SK-N-SH (cell line): Measurements from ENCODE around the gene SDC3. TPM values are rescaled to one million over a fixed set of nuclear protein-coding genes. Genes with fewer than 3 reads are reported as not detected.
A peak's percentile ranks its signal among the peaks of the same experiment; 100 is the strongest.

Experiments
- CTCF ChIA-PET: fragments of 300-600, 350-600 bp; formaldehyde crosslinking; extraction: SDS; loops from one replicate; lab custom pipeline; 2021; lab: Yijun Ruan, JAX
- POLR2A ChIA-PET: fragments of 350-600 bp; sonication (Branson Sonifier 250); formaldehyde crosslinking; extraction: SDS; loops from one replicate; lab custom pipeline; 2020; ENCODE audit warnings: antibody characterized with exemption, inconsistent platforms; lab: Yijun Ruan, JAX
- DNase-seq: peaks from one replicate; pipeline ENCODE4 v3.0.0; 2012
- H2AFZ ChIP-seq: fragments of 200-600 bp; sonication (generic); 2 replicates; pipeline ENCODE4 v1.8.1; 2016; ENCODE audit warnings: antibody characterized with exemption, mild to moderate bottlenecking, low read depth
- H3F3A ChIP-seq: fragments of 200-600 bp; sonication (generic); replicated peaks from 2 replicates; pipeline ENCODE3; 2016; ENCODE audit warnings: antibody characterized with exemption, mild to moderate bottlenecking; ENCODE audit not compliant: insufficient read depth
- H3K27ac ChIP-seq, 2 experiments: fragments of 200-500 bp in 1 of 2; fragments of 200-600 bp in 1 of 2; sonication (Bioruptor generic) in 1 of 2; sonication (generic), shearing (Covaris generic) in 1 of 2; 2 replicates each; pipeline versions ENCODE4 v1.5.1 to v1.6.1; 2014 to 2016; ENCODE audit warnings: low read depth in 2 of 2, inconsistent platforms in 1 of 2, low read length in 1 of 2, mild to moderate bottlenecking in 1 of 2, mixed read lengths in 1 of 2
- H3K27me3 ChIP-seq: fragments of 200-600 bp; sonication (generic), shearing (Covaris generic); 2 replicates; pipeline ENCODE4 v1.6.1; 2016; ENCODE audit warnings: mixed run types; ENCODE audit not compliant: insufficient read depth
- H3K36me3 ChIP-seq, 2 experiments: fragments of 200-500 bp in 1 of 2; fragments of 200-600 bp in 1 of 2; sonication (Bioruptor generic) in 1 of 2; sonication (generic) in 1 of 2; replicated peaks in 1 of 2; 2 replicates each; pipeline versions ENCODE3 to v1.5.1; 2014 to 2016; ENCODE audit warnings: low read length in 1 of 2, mild to moderate bottlenecking in 1 of 2; ENCODE audit not compliant: insufficient read depth in 2 of 2, control insufficient read depth in 1 of 2
- H3K4me1 ChIP-seq, 2 experiments: fragments of 200-500 bp in 1 of 2; fragments of 200-600 bp in 1 of 2; sonication (Bioruptor generic) in 1 of 2; sonication (generic), shearing (Covaris generic) in 1 of 2; 2 replicates each; pipeline versions ENCODE4 v1.5.1 to v1.6.1; 2014 to 2016; ENCODE audit warnings: low read depth in 1 of 2, low read length in 1 of 2, mixed run types in 1 of 2; ENCODE audit not compliant: insufficient read depth in 2 of 2, control insufficient read depth in 1 of 2
- H3K4me2 ChIP-seq: fragments of 200-600 bp; sonication (generic), shearing (Covaris generic); 2 replicates; pipeline ENCODE4 v1.6.1; 2017; ENCODE audit warnings: mixed run types
- H3K4me3 ChIP-seq, 2 experiments: fragments of 200-500 bp in 1 of 2; fragments of 200-600 bp in 1 of 2; sonication (Bioruptor generic) in 1 of 2; sonication (generic), shearing (Covaris generic) in 1 of 2; 2 replicates each; pipeline versions ENCODE4 v1.5.1 to v1.8.1; 2014 to 2016; ENCODE audit warnings: low read depth in 2 of 2, inconsistent platforms in 1 of 2, low read length in 1 of 2, mild to moderate bottlenecking in 1 of 2, mixed read lengths in 1 of 2, moderate library complexity in 1 of 2
- H3K79me2 ChIP-seq: fragments of 200-600 bp; sonication (generic); 2 replicates; pipeline ENCODE4 v1.8.1; 2017; ENCODE audit warnings: mild to moderate bottlenecking; ENCODE audit not compliant: insufficient read depth
- H3K9ac ChIP-seq: fragments of 200-600 bp; sonication (generic); 2 replicates; pipeline ENCODE4 v1.6.1; 2017; ENCODE audit warnings: mixed run types
- H3K9me2 ChIP-seq: fragments of 200-600 bp; sonication (generic); 2 replicates; pipeline ENCODE4 v1.6.1; 2017; ENCODE audit warnings: mixed run types
- H3K9me3 ChIP-seq: fragments of 200-600 bp; sonication (generic); 2 replicates; pipeline ENCODE4 v1.6.1; 2017; ENCODE audit warnings: mixed run types, mild to moderate bottlenecking, moderate library complexity
- H4K20me1 ChIP-seq: fragments of 200-600 bp; sonication (generic); 2 replicates; pipeline ENCODE4 v1.6.1; 2017; ENCODE audit warnings: mild to moderate bottlenecking, mixed run types; ENCODE audit not compliant: insufficient read depth
- CTCF ChIP-seq: fragments of 200-600 bp; sonication (generic); IDR thresholded peaks from 2 replicates; pipeline ENCODE4 v1.6.1; 2017; ENCODE audit warnings: antibody characterized with exemption, mild to moderate bottlenecking, moderate library complexity
- ELF1 ChIP-seq: IDR thresholded peaks from 2 replicates; pipeline ENCODE4 v1.4.0; 2012
- EP300 ChIP-seq, 2 experiments: IDR thresholded peaks; 2 replicates each; pipeline versions ENCODE4 v1.4.0 to v1.6.1; 2012; ENCODE audit warnings: borderline replicate concordance in 1 of 2, low read depth in 1 of 2, low read length in 1 of 2
- EZH2phosphoT487 ChIP-seq: fragments of 200-600 bp; sonication (generic); IDR thresholded peaks from 2 replicates; pipeline ENCODE4 v1.6.1; 2017; ENCODE audit warnings: low read depth, mixed run types, mild to moderate bottlenecking, antibody characterized with exemption, moderate library complexity, borderline replicate concordance
- FOSL2 ChIP-seq: IDR thresholded peaks from 2 replicates; pipeline ENCODE4 v1.4.0; 2012; ENCODE audit warnings: low read depth, mild to moderate bottlenecking, moderate library complexity, borderline replicate concordance
- NRF1 ChIP-seq: IDR thresholded peaks from 2 replicates; pipeline ENCODE4 v1.6.1; 2012; ENCODE audit warnings: low read depth, mild to moderate bottlenecking, low read length
- RAD21 ChIP-seq: IDR thresholded peaks from 2 replicates; pipeline ENCODE4 v1.6.1; 2012; ENCODE audit warnings: mild to moderate bottlenecking, low read length
- RFX5 ChIP-seq: IDR thresholded peaks from 2 replicates; pipeline ENCODE4 v1.6.1; 2012; ENCODE audit warnings: mild to moderate bottlenecking, improper control_type of control experiment, low read length
- SIN3A ChIP-seq: IDR thresholded peaks from 2 replicates; pipeline ENCODE4 v1.6.1; 2012; ENCODE audit warnings: low read depth, mild to moderate bottlenecking, low read length, moderate library complexity, borderline replicate concordance
- SMC3 ChIP-seq: IDR thresholded peaks from 2 replicates; pipeline ENCODE4 v1.6.1; 2012; ENCODE audit warnings: low read depth, low read length, improper control_type of control experiment
- TCF12 ChIP-seq: IDR thresholded peaks from 2 replicates; pipeline ENCODE4 v1.4.0; 2012
- WGBS: methylation state at CpG from one replicate; pipeline ENCODE4 v1.1.6; 2017; ENCODE audit warnings: low lambda C conversion rate; 5-methylcytosine and 5-hydroxymethylcytosine counted together
- polyA plus RNA-seq, 3 experiments: library from polyadenylated mRNA; depleted of rRNA; stranded (reverse); fragments of >200 nt; gene quantifications; 2 replicates each; pipeline ENCODE4 v1.2.3, GENCODE V29; 2012
- TF ChIP-seq, protein P1 (sequence below): IDR thresholded peaks from 2 replicates; pipeline ENCODE4; 2012
- TF ChIP-seq, protein P2 (sequence below): fragments of 150-350 bp; IDR thresholded peaks from 2 replicates; pipeline ENCODE4 v1.6.1; 2017; ENCODE audit warnings: antibody characterized with exemption, low read length, low read depth, borderline replicate concordance

The SDC3 gene
- polyA plus RNA-seq, 1 of the 3 experiments (the other 2 are of a cell fraction), result 18.8 TPM

DNA sequence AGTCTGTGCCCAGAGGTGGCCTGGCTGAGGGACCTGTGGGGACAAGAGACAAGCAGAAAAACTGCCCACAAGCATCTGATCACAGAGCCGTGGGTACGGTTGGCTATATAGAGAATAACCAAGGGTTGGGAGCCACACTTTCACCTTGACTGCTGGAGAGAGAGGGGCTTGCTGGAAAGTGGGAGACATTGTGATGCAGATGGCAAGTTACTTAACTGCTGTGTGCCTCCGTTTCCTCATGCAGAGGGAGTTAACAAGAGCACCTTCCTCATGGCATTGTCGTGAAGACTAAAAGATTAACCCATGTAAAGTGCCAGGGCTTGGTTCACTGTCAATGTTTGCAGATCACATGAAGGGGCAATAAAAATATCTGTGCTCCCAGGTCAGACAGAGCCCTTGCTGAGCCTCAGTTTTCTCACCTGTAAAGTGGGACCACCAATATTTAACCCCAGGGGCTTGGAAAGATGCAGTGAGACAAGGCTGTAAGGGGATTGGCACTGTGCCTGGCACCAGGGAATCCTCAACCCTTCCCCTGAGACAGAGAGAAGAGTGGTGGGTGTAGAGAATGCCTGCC lies 52.8 kb downstream of the SDC3 start:
- H3K36me3 ChIP-seq, result no peaks in the 10 kb centered on the region
- H3K4me3 ChIP-seq, result no peak overlapping the region
- no peak overlapping the region for H3K9ac ChIP-seq
- TF ChIP-seq CTCF (no peak), RAD21 (0 out of 2 replicates have a peak, but pooled peaks have one; percentile 8), NRF1 (no peak)
- no peaks in the 10 kb centered on the region for H3F3A ChIP-seq
- H3K27me3 ChIP-seq, result no peaks in the 10 kb centered on the region
- H3K9me3 ChIP-seq, result no peaks in the 10 kb centered on the region
- WGBS, result 88% methylated on average over 4 of the region's 4 CpGs
- H3K9me2 ChIP-seq, result no peaks in the 10 kb centered on the region
- H3K4me2 ChIP-seq, result no peak overlapping the region; the same call in 1 of the 2 replicates
- peaks cover 8 to 47% of the 10 kb centered on the region in 2 experiments; a peak in 2 of 4 replicates for H3K4me1 ChIP-seq
- H3K79me2 ChIP-seq, result no peaks in the 10 kb centered on the region
- peak overlapping the region in 1 of 2 experiments; percentile 26; a peak in 1 of 4 replicates for H3K27ac ChIP-seq
- no peak for DNase-seq
- no peaks in the 10 kb centered on the region for H4K20me1 ChIP-seq
- CTCF ChIA-PET, result interaction anchor here (1.4 to 3.3 kb wide), 5 partner anchors 11 to 73 kb away, joined by 4 to 20 read pairs (median 7); no protein-coding TSS in a partner anchor
- no peak overlapping the region for H2AFZ ChIP-seq
- POLR2A ChIA-PET, result interaction anchor here (1.9 kb wide), 1 partner anchor 32 kb away, joined by 4 read pairs; no protein-coding TSS in a partner anchor

DNA sequence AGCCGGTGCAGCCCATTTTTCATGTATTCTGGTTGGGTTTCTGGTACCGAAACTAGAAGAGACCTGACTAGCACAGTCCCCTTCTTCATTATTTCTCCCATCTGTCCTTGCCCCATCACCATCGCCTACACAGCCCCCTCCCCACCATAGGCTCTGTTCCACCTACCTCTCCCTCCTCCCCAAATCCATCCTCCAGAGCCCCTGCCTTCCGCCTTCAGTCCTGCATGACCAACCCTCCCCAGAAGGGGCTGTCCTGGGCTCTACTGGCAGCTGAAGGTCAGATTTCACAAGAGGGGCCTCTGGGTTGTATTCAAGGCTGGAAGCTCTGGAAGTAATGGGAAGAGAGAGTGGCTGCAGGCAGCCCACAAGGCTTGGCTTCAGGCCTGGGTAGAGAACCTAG lies 55.2 kb downstream of the SDC3 start:
- 73% methylated on average over 4 of the region's 4 CpGs for WGBS
- Histone ChIP-seq H3F3A (no peaks in the 10 kb centered on the region), H3K36me3 (no peaks in the 10 kb centered on the region), H3K9me2 (no peaks in the 10 kb centered on the region), H3K4me1 (peaks cover 1 to 24% of the 10 kb centered on the region in 2 experiments; a peak in 1 of 4 replicates), H4K20me1 (no peaks in the 10 kb centered on the region), H3K9ac (no peak overlapping the region), H3K4me3 (no peak overlapping the region), H3K27ac (no peak overlapping the region), H2AFZ (no peak overlapping the region), H3K27me3 (no peaks in the 10 kb centered on the region), H3K4me2 (no peak overlapping the region), H3K9me3 (no peaks in the 10 kb centered on the region), H3K79me2 (no peaks in the 10 kb centered on the region)
- DNase-seq, result no peak
- CTCF ChIA-PET, result interaction anchor here (0.7 to 3.3 kb wide), 4 partner anchors 10 to 58 kb away, joined by 3 to 20 read pairs (median 8); no protein-coding TSS in a partner anchor
- TF ChIP-seq RFX5, result no peak
- TF ChIP-seq TCF12, result no peak
- TF ChIP-seq SMC3, result no peak
- TF ChIP-seq EZH2phosphoT487, result no peak
- TF ChIP-seq, protein P1, sequence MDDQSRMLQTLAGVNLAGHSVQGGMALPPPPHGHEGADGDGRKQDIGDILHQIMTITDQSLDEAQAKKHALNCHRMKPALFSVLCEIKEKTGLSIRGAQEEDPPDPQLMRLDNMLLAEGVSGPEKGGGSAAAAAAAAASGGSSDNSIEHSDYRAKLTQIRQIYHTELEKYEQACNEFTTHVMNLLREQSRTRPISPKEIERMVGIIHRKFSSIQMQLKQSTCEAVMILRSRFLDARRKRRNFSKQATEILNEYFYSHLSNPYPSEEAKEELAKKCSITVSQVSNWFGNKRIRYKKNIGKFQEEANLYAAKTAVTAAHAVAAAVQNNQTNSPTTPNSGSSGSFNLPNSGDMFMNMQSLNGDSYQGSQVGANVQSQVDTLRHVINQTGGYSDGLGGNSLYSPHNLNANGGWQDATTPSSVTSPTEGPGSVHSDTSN, result no peak
- TF ChIP-seq, protein P2, sequence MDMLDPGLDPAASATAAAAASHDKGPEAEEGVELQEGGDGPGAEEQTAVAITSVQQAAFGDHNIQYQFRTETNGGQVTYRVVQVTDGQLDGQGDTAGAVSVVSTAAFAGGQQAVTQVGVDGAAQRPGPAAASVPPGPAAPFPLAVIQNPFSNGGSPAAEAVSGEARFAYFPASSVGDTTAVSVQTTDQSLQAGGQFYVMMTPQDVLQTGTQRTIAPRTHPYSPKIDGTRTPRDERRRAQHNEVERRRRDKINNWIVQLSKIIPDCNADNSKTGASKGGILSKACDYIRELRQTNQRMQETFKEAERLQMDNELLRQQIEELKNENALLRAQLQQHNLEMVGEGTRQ, result no peak
- TF ChIP-seq FOSL2, result no peak
- TF ChIP-seq SIN3A, result no peak
- TF ChIP-seq ELF1, result no peak
- no peak for TF ChIP-seq EP300 (IDR thresholded peaks at IDR 0.05; ENCODE audit: borderline replicate concordance in 1 of 2, low read depth in 1 of 2, low read length in 1 of 2)
- POLR2A ChIA-PET, result no interaction called here
